Measurements from ENCODE around the gene CERS1. TPM values are rescaled to one million over a fixed set of nuclear protein-coding genes. Genes with fewer than 3 reads are reported as not detected.

CERS1 gene
- polyA plus RNA-seq, 2 of the 4 experiments (the other 2 are of a cell fraction) = 1.7 to 3.4 TPM

DNA sequence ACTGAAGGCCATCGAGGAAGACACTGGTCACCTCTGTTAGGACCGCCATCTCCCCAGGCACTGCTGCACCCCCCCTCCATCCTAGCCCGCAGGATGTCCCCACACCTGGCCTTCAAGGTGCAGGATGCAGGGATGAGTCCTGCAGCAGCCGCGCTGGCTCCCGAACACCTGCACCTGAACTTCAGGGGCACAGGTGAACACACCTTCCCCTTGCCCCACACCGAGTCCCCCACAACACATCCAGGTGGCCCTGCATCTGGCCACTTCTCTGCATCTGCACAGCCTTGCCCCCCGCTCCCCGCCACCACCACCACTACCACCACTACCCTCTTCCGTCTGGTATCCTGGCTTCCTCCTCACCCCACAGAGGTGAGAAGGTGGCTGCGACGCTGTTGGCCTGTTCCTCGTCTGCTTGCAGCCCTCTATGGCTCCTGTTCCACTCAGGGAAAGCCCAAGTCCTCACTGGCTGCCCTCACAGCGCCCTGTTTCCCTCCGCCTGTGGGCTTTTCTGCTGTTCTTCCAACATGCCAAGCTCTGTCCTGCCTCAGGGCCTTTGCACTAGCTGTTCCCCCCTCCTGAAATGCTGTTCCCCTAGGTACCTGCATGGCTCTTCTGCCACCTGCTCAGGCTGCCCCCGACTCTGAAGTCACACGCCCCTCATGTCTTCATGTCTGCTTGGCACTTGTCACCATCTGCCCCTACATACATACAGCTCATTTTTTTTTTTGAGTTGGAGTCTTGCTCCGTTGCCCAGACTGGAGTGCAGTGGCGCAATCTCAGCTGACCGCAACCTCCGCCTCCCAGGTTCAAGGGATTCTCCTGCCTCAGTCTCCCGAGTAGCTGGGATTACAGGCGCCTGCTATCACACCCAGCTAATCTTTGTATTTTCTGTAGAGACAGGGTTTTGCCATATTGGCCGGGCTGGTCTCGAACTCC, 1.4 kb upstream of the CERS1 start:
- CTCF ChIA-PET = no interaction called here
- Histone ChIP-seq H3K4me3 (no peak overlapping the region), H3K9me3 (no peaks in the 10 kb centered on the region), H3K4me1 (peaks cover 11% of the 10 kb centered on the region; the same call in 2 of the 3 replicates), H3K4me2 (no peak overlapping the region), H3K27ac (no peak overlapping the region)
- ATAC-seq (no peak), FAIRE-seq (no peak), DNase-seq (ENCODE audit: low read depth in 1 of 2, low spot score in 1 of 2) (no peak)
- TF ChIP-seq KDM1A (IDR thresholded peaks at IDR 0.05; ENCODE audit: low read depth) (peak; percentile 11; the same call in 1 of the 2 replicates), POLR2A (IDR thresholded peaks at IDR 0.05; ENCODE audit: low read length) (no peak)
- POLR2A ChIA-PET = no interaction called here
- WGBS (ENCODE audit: missing lambda C conversion rate) = 95% methylated on average over 22 of the region's 25 CpGs

- Histone ChIP-seq H3K9me3 (no peaks in the 10 kb centered on the region), H3K27ac (peak overlapping the region in 1 of 2 experiments; percentile 83; a peak in 3 of 6 replicates), H3K4me1 (peaks cover 11% of the 10 kb centered on the region; the same call in 2 of the 3 replicates), H3K4me2 (peak overlapping the region; percentile 98), H3K4me3 (peak overlapping the region; percentile 76)
- FAIRE-seq = no peak
- CTCF ChIA-PET = interaction anchor here (1.1 to 4.1 kb wide), 7 partner anchors 8 to 117 kb away, joined by 3 to 46 read pairs (median 6); no protein-coding TSS in a partner anchor
- DNase-seq (ENCODE audit: low read depth in 1 of 2, low spot score in 1 of 2) = peak; percentile 35 to 54
- POLR2A ChIA-PET = no interaction called here
- 70% methylated on average over 23 of the region's 33 CpGs for WGBS (ENCODE audit: missing lambda C conversion rate)
- ATAC-seq = peak in 1 of 2 experiments; percentile 25; a peak in 3 of 6 replicates
- TF ChIP-seq, protein P1, sequence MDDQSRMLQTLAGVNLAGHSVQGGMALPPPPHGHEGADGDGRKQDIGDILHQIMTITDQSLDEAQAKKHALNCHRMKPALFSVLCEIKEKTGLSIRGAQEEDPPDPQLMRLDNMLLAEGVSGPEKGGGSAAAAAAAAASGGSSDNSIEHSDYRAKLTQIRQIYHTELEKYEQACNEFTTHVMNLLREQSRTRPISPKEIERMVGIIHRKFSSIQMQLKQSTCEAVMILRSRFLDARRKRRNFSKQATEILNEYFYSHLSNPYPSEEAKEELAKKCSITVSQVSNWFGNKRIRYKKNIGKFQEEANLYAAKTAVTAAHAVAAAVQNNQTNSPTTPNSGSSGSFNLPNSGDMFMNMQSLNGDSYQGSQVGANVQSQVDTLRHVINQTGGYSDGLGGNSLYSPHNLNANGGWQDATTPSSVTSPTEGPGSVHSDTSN (IDR thresholded peaks at IDR 0.05) = no peak
- TF ChIP-seq CBX8 (IDR thresholded peaks at IDR 0.05) = no peak
- TF ChIP-seq HMGXB4 (CRISPR knock-in tag; IDR thresholded peaks at IDR 0.05; ENCODE audit: borderline replicate concordance) = no peak
- TF ChIP-seq ZSCAN20 (CRISPR knock-in tag; IDR thresholded peaks at IDR 0.05) = no peak
Measured at GRCh38 chr19:18896421-18896841, 473 bp upstream of the CERS1 start.

- WGBS (ENCODE audit: missing lambda C conversion rate) = no CpG with 5 or more reads among the region's 72 CpGs
- Histone ChIP-seq H3K4me2 (peak overlapping the region; percentile 98), H3K9me3 (no peaks in the 10 kb centered on the region), H3K4me3 (peak overlapping the region; percentile 76), H3K4me1 (peaks cover 11% of the 10 kb centered on the region; the same call in 2 of the 3 replicates), H3K27ac (peak overlapping the region; percentile 66 to 83; a peak in 5 of 6 replicates)
- POLR2A ChIA-PET = interaction anchor here (1.8 kb wide), 1 partner anchor 24 kb away, joined by 4 read pairs; the partner anchor contains the start of genes COPE and DDX49
- FAIRE-seq (no peak), ATAC-seq (peak; percentile 72 to 87), DNase-seq (ENCODE audit: low read depth in 1 of 2, low spot score in 1 of 2) (peak; percentile 66 to 74)
- CTCF ChIA-PET = interaction anchor here (0.9 to 4.1 kb wide), 26 partner anchors 9 to 252 kb away, joined by 3 to 46 read pairs (median 4); partner anchors contain the start of genes COPE and DDX49
- TF ChIP-seq POLR2AphosphoS2 (conservative IDR thresholded peaks at IDR 0.05; ENCODE audit: low read length) (no peak), RAD21 (conservative IDR thresholded peaks at IDR 0.05 in 1 of 2, IDR thresholded peaks at IDR 0.05 in 1 of 2) (peak; percentile 38 to 45; a peak in 4 of 5 replicates), HMGXB4 (CRISPR knock-in tag; IDR thresholded peaks at IDR 0.05; ENCODE audit: borderline replicate concordance) (no peak), MAX (IDR thresholded peaks at IDR 0.05) (peak; percentile 38; the same call in 1 of the 2 replicates), SMC3 (IDR thresholded peaks at IDR 0.05) (peak; percentile 40; the same call in 2 of the 3 replicates), ZSCAN20 (CRISPR knock-in tag; IDR thresholded peaks at IDR 0.05) (no peak), CTCF (IDR thresholded peaks at IDR 0.05) (peak; percentile 48; the same call in 2 of the 3 replicates), CHD4 (IDR thresholded peaks at IDR 0.05; ENCODE audit: borderline replicate concordance) (no peak), CBX2 (IDR thresholded peaks at IDR 0.05; ENCODE audit: borderline replicate concordance, low read depth) (no peak), TFCP2L1 (CRISPR knock-in tag; IDR thresholded peaks at IDR 0.05) (no peak)
Measured at GRCh38 chr19:18895038-18895823, 727 bp downstream of the CERS1 start.
